Neuronal stem cell (in vitro differentiated cells): ENCODE results near the gene ROR1.

Experiments used
- DNase-seq: peaks from one replicate; pipeline ENCODE4 v3.0.0-alpha.2; 2013; ENCODE audit warnings: low spot score
- H2AFZ ChIP-seq: one replicate; pipeline ENCODE4 v1.6.1; 2013; ENCODE audit warnings: mild to moderate bottlenecking, low read length, inconsistent platforms
- H2AK5ac ChIP-seq: 2 replicates; pipeline ENCODE4 v1.6.1; 2013; ENCODE audit warnings: low read depth, mild to moderate bottlenecking, inconsistent platforms, low read length, moderate library complexity, mixed read lengths
- H2BK120ac ChIP-seq: 2 replicates; pipeline ENCODE4 v1.6.1; 2013; ENCODE audit warnings: low read depth, mild to moderate bottlenecking, inconsistent platforms, low read length, moderate library complexity, mixed read lengths
- H2BK12ac ChIP-seq: one replicate; pipeline ENCODE4 v1.6.1; 2013; ENCODE audit warnings: low read length, inconsistent platforms
- H2BK15ac ChIP-seq: 2 replicates; pipeline ENCODE4 v1.6.1; 2013; ENCODE audit warnings: mild to moderate bottlenecking, low read length, inconsistent platforms, mixed read lengths
- H2BK5ac ChIP-seq: one replicate; pipeline ENCODE4 v1.6.1; 2013; ENCODE audit warnings: inconsistent platforms, mild to moderate bottlenecking, low read length, moderate library complexity
- H3K14ac ChIP-seq: one replicate; pipeline ENCODE4 v1.6.1; 2013; ENCODE audit warnings: low read length, inconsistent platforms
- H3K18ac ChIP-seq: 2 replicates; pipeline ENCODE4 v1.6.1; 2013; ENCODE audit warnings: low read length, inconsistent platforms
- H3K23ac ChIP-seq: 2 replicates; pipeline ENCODE4 v1.6.1; 2013; ENCODE audit warnings: low read depth, mild to moderate bottlenecking, mixed read lengths, low read length, inconsistent platforms; ENCODE audit not compliant: poor library complexity
- H3K27ac ChIP-seq: replicated peaks from 3 replicates; pipeline ENCODE4 v1.5.1; 2013; ENCODE audit warnings: low read length, inconsistent platforms
- H3K27me3 ChIP-seq, 3 experiments: 2 replicates each; pipeline ENCODE4 v1.6.1; 2013; ENCODE audit warnings: low read length in 3 of 3, mild to moderate bottlenecking in 2 of 3, inconsistent platforms in 1 of 3, low read depth in 1 of 3, mixed read lengths in 1 of 3, moderate library complexity in 1 of 3; ENCODE audit not compliant: control insufficient read depth in 3 of 3, insufficient read depth in 3 of 3
- H3K36me3 ChIP-seq, 2 donors: replicated peaks in 1 of 2; 2 replicates each; pipeline ENCODE4 v1.6.1; 2013; ENCODE audit warnings: low read length in 2 of 2; ENCODE audit not compliant: control insufficient read depth in 2 of 2, insufficient read depth in 2 of 2
- H3K4ac ChIP-seq: 2 replicates; pipeline ENCODE4 v1.6.1; 2013; ENCODE audit warnings: inconsistent platforms, mild to moderate bottlenecking, low read length, moderate library complexity
- H3K4me1 ChIP-seq, 2 donors: 1 replicate in 1 of 2; 2 replicates in 1 of 2; pipeline ENCODE4 v1.6.1; 2013; ENCODE audit warnings: low read length in 2 of 2, low read depth in 1 of 2; ENCODE audit not compliant: control insufficient read depth in 2 of 2, insufficient read depth in 1 of 2
- H3K4me2 ChIP-seq: one replicate; pipeline ENCODE4 v1.6.1; 2013; ENCODE audit warnings: mild to moderate bottlenecking, low read length, inconsistent platforms; ENCODE audit not compliant: insufficient read depth, poor library complexity, severe bottlenecking
- H3K4me3 ChIP-seq, 2 donors: 2 replicates each; pipeline ENCODE4 v1.5.1; 2013; ENCODE audit warnings: low read length in 2 of 2, mild to moderate bottlenecking in 2 of 2, inconsistent platforms in 1 of 2, moderate library complexity in 1 of 2
- H3K79me1 ChIP-seq: one replicate; pipeline ENCODE4 v1.6.1; 2013; ENCODE audit warnings: low read depth, mild to moderate bottlenecking, inconsistent platforms, low read length, moderate library complexity
- H3K9ac ChIP-seq: one replicate; pipeline ENCODE4 v1.6.1; 2013; ENCODE audit warnings: mild to moderate bottlenecking, low read depth, low read length, inconsistent platforms; ENCODE audit not compliant: poor library complexity
- H3K9me3 ChIP-seq, 2 donors: replicated peaks in 1 of 2; 2 replicates each; pipeline versions ENCODE3 to v1.6.1; 2013; ENCODE audit warnings: low read length in 2 of 2, mild to moderate bottlenecking in 2 of 2, inconsistent platforms in 1 of 2, low read depth in 1 of 2, mixed read lengths in 1 of 2, moderate library complexity in 1 of 2; ENCODE audit not compliant: control insufficient read depth in 2 of 2, insufficient read depth in 1 of 2
- H4K8ac ChIP-seq: one replicate; pipeline ENCODE4 v1.6.1; 2013; ENCODE audit warnings: low read depth, mild to moderate bottlenecking, inconsistent platforms, low read length, moderate library complexity
- H4K91ac ChIP-seq: one replicate; pipeline ENCODE4 v1.6.1; 2013; ENCODE audit warnings: low read length, low read depth, mild to moderate bottlenecking, inconsistent platforms; ENCODE audit not compliant: poor library complexity
- WGBS, 2 donors: extraction: QIAGEN DNeasy Blood & Tissue Kit; methylation state at CpG; one replicate each; pipeline ENCODE4 v1.1.7; 2013; ENCODE audit warnings: missing lambda C conversion rate in 2 of 2, mixed read lengths in 1 of 2; ENCODE audit not compliant: insufficient read length in 2 of 2, insufficient replicate concordance in 1 of 2; ENCODE audit errors: extremely low coverage in 2 of 2; 5-methylcytosine and 5-hydroxymethylcytosine counted together

ROR1 gene

DNA sequence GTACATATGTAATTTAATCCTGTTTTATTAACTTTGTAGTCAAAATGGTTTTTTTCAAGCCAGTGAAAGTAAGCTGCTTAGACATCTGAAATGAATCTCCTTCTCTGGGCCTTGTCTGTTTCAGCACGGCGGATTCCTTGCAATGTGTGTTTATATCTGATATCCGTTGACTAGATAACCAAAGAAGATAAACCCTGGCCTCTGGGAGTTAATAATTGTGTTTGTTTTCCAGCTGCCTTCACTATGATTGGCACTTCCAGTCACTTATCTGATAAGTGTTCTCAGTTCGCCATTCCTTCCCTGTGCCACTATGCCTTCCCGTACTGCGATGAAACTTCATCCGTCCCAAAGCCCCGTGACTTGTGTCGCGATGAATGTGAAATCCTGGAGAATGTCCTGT lies 366.1 kb downstream of the ROR1 start:
- Histone ChIP-seq H2AFZ (no peak overlapping the region), H2AK5ac (no peak overlapping the region), H2BK5ac (no peak overlapping the region), H3K4me1 (peaks cover 0 to 9% of the 10 kb centered on the region in 2 donors), H3K36me3 (no peaks in the 10 kb centered on the region), H2BK120ac (no peak overlapping the region), H3K27me3 (no peaks in the 10 kb centered on the region), H3K4me3 (no peak overlapping the region), H2BK15ac (no peak overlapping the region), H4K8ac (no peak overlapping the region), H3K79me1 (no peaks in the 10 kb centered on the region), H3K4me2 (no peak overlapping the region), H3K18ac (no peak overlapping the region), H3K4ac (no peak overlapping the region), H4K91ac (no peak overlapping the region), H2BK12ac (no peak overlapping the region), H3K27ac (no peak overlapping the region), H3K9ac (no peak overlapping the region), H3K23ac (no peak overlapping the region), H3K9me3 (no peaks in the 10 kb centered on the region), H3K14ac (no peak overlapping the region)
- no CpG with 5 or more reads among the region's 10 CpGs for WGBS, 2 donors
- DNase-seq: no peak

DNA sequence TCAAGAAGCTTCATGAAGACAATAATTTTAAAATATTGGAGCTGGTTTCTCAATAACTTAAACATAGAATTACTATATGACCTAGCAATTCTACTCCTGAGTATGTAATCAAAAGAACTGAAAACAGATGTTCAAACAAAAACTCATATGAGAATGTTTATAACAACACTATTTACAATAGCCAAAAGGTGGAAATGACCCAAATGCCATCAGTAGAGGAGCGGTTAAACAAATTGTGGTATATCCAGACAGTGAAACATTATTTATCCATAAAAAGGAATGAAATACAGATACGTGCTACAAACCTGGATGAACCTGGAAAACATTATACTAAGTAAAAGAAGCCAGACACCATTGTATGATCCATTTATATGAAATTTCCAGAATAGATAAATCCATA lies 366.8 kb downstream of the ROR1 start:
- peaks cover 0 to 9% of the 10 kb centered on the region in 2 donors for H3K4me1 ChIP-seq
- no peak overlapping the region for H2BK120ac ChIP-seq
- no peaks in the 10 kb centered on the region for H3K79me1 ChIP-seq
- no peak overlapping the region for H4K91ac ChIP-seq
- H3K4me3 ChIP-seq: no peak overlapping the region
- H3K27me3 ChIP-seq: no peaks in the 10 kb centered on the region
- no peak overlapping the region for H3K9ac ChIP-seq
- WGBS, 2 donors: no CpG with 5 or more reads among the region's 2 CpGs
- H3K18ac ChIP-seq: no peak overlapping the region
- H4K8ac ChIP-seq: no peak overlapping the region
- no peak overlapping the region for H3K4ac ChIP-seq
- H2BK12ac ChIP-seq: no peak overlapping the region
- H2BK15ac ChIP-seq: no peak overlapping the region
- no peak overlapping the region for H3K14ac ChIP-seq
- no peaks in the 10 kb centered on the region for H3K9me3 ChIP-seq
- H3K27ac ChIP-seq: no peak overlapping the region
- H3K23ac ChIP-seq: no peak overlapping the region
- no peak for DNase-seq
- H3K36me3 ChIP-seq: no peaks in the 10 kb centered on the region
- no peak overlapping the region for H2AK5ac ChIP-seq
- H2AFZ ChIP-seq: no peak overlapping the region
- H3K4me2 ChIP-seq: no peak overlapping the region
- no peak overlapping the region for H2BK5ac ChIP-seq

DNA sequence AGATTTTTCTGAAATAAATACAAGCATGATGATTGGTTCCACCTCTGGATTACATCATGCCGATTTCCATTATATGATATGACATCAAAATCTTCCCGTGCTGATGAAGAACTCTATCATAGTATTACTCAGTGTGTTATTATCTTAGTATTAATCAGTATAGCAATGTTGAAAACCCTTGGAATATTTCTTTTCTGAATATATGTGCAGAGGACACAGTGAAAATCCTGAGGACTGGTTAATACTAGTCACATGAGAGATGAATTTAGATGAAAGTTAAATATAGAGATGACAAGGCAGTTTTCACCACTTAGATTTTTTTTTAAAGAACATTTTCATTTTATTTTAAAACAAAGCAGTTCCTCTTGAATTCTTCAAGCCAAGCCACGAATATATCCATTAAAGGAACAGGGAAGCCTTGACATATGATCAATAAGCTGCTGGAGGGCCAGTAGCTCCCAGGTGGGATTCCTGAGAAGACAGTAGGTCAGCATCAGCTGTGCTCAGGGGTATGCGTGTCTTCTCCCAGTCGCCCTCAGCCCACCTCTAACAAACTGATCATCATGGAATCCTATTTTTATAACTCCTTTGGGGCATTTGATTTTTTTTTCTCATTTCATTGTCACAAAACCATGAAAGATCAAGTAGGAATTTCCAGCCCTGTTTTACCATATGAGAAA lies 373.4 kb downstream of the ROR1 start:
- no peak overlapping the region for H3K18ac ChIP-seq
- H2BK12ac ChIP-seq: no peak overlapping the region
- H3K27ac ChIP-seq: no peak overlapping the region
- no peak overlapping the region for H2AFZ ChIP-seq
- no peak overlapping the region for H3K4me3 ChIP-seq
- no peaks in the 10 kb centered on the region for H3K9me3 ChIP-seq
- no peaks in the 10 kb centered on the region for H3K36me3 ChIP-seq
- no CpG with 5 or more reads among the region's 5 CpGs for WGBS, 2 donors
- no peak for DNase-seq
- no peak overlapping the region for H4K91ac ChIP-seq
- no peak overlapping the region for H3K9ac ChIP-seq
- H3K23ac ChIP-seq: no peak overlapping the region
- H3K14ac ChIP-seq: no peak overlapping the region
- no peak overlapping the region for H3K4ac ChIP-seq
- no peak overlapping the region for H2AK5ac ChIP-seq
- H3K79me1 ChIP-seq: no peaks in the 10 kb centered on the region
- H3K27me3 ChIP-seq: no peaks in the 10 kb centered on the region
- no peak overlapping the region for H4K8ac ChIP-seq
- no peak overlapping the region for H2BK5ac ChIP-seq
- no peak overlapping the region for H3K4me2 ChIP-seq
- no peak overlapping the region for H2BK120ac ChIP-seq
- H3K4me1 ChIP-seq: peaks cover 0 to 6% of the 10 kb centered on the region in 2 donors
- H2BK15ac ChIP-seq: no peak overlapping the region

DNA sequence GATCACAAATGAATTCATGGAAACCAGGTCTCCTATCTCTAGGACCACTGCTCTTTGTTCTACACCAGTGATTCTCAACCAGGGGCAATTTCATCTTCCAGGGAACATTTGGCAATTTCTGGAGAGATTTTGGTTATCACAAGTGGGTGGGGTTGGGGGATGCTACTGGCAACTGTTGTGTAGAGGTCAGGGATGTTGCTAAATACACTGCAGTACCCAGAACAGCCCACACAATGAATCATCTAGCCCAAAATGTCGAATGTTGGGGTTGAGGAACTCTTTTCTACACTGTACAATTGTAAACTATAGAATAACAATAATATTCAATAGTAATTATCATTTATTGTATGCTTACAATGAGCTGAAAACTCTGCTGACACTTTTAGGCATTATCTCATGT lies 373.9 kb downstream of the ROR1 start:
- H2BK120ac ChIP-seq: no peak overlapping the region
- no peak overlapping the region for H2AFZ ChIP-seq
- no peaks in the 10 kb centered on the region for H3K36me3 ChIP-seq
- H3K9ac ChIP-seq: no peak overlapping the region
- no peak overlapping the region for H4K91ac ChIP-seq
- peaks cover 0 to 4% of the 10 kb centered on the region in 2 donors for H3K4me1 ChIP-seq
- H2AK5ac ChIP-seq: no peak overlapping the region
- H2BK12ac ChIP-seq: no peak overlapping the region
- no peak overlapping the region for H3K27ac ChIP-seq
- H3K4me3 ChIP-seq: no peak overlapping the region
- no peak overlapping the region for H3K14ac ChIP-seq
- H3K18ac ChIP-seq: no peak overlapping the region
- no peak overlapping the region for H3K23ac ChIP-seq
- H2BK15ac ChIP-seq: no peak overlapping the region
- H3K4me2 ChIP-seq: no peak overlapping the region
- no peak overlapping the region for H3K4ac ChIP-seq
- no peaks in the 10 kb centered on the region for H3K79me1 ChIP-seq
- no peaks in the 10 kb centered on the region for H3K9me3 ChIP-seq
- H2BK5ac ChIP-seq: no peak overlapping the region
- no CpG with 5 or more reads among the region's 1 CpG for WGBS, 2 donors
- H3K27me3 ChIP-seq: no peaks in the 10 kb centered on the region
- no peak for DNase-seq
- no peak overlapping the region for H4K8ac ChIP-seq
